Measurements from ENCODE around the gene DLG5.

Gene DLG5

GRCh38 chr10:77806511-77807157 lies 119.9 kb downstream of the DLG5 start:
- H3K27me3 ChIP-seq, result no peaks in the 10 kb centered on the region
- H3K27ac ChIP-seq, result no peak overlapping the region
- TF ChIP-seq Cebpa-rat (IDR thresholded peaks at IDR 0.05), result no peak
- H3K4me3 ChIP-seq, result no peak overlapping the region
- H4K20me1 ChIP-seq, result no peaks in the 10 kb centered on the region; the same call in 1 of the 2 replicates
- peaks cover 85% of the 10 kb centered on the region for H3K36me3 ChIP-seq
- H3K4me2 ChIP-seq, result no peak overlapping the region
- H3K9ac ChIP-seq, result no peak overlapping the region
- no peaks in the 10 kb centered on the region for H3K9me3 ChIP-seq
- peaks cover 5% of the 10 kb centered on the region for H3K4me1 ChIP-seq

GRCh38 chr10:77805676-77806075 lies 120.9 kb downstream of the DLG5 start:
- no peaks in the 10 kb centered on the region for H3K27me3 ChIP-seq
- H3K9ac ChIP-seq, result no peak overlapping the region
- no peak overlapping the region for H3K4me2 ChIP-seq
- TF ChIP-seq Cebpa-rat (IDR thresholded peaks at IDR 0.05), result no peak
- peaks cover 15% of the 10 kb centered on the region for H3K4me1 ChIP-seq
- H3K9me3 ChIP-seq, result no peaks in the 10 kb centered on the region
- no peak overlapping the region for H3K27ac ChIP-seq
- H3K36me3 ChIP-seq, result peaks cover 78% of the 10 kb centered on the region
- no peaks in the 10 kb centered on the region; the same call in 1 of the 2 replicates for H4K20me1 ChIP-seq
- no peak overlapping the region for H3K4me3 ChIP-seq

- Histone ChIP-seq H3K27ac (no peak overlapping the region), H3K4me1 (peaks cover 17% of the 10 kb centered on the region), H3K9ac (no peak overlapping the region), H4K20me1 (no peaks in the 10 kb centered on the region), H3K36me3 (peaks cover 78% of the 10 kb centered on the region), H3K27me3 (no peaks in the 10 kb centered on the region), H3K4me3 (no peak overlapping the region), H3K4me2 (no peak overlapping the region), H3K9me3 (no peaks in the 10 kb centered on the region)
- TF ChIP-seq Cebpa-rat (IDR thresholded peaks at IDR 0.05), result no peak
These were observed 122.2 kb downstream of the DLG5 start for GRCh38 chr10:77804371-77804770.

GRCh38 chr10:77801474-77802161 lies 124.9 kb downstream of the DLG5 start:
- peaks cover 17% of the 10 kb centered on the region for H3K4me1 ChIP-seq
- peak overlapping the region; percentile 41 for H3K4me2 ChIP-seq
- H3K9me3 ChIP-seq, result no peaks in the 10 kb centered on the region
- H3K27ac ChIP-seq, result no peak overlapping the region
- H3K4me3 ChIP-seq, result no peak overlapping the region
- H3K9ac ChIP-seq, result no peak overlapping the region
- TF ChIP-seq Cebpa-rat (IDR thresholded peaks at IDR 0.05), result no peak
- H3K27me3 ChIP-seq, result no peaks in the 10 kb centered on the region
- peaks cover 73% of the 10 kb centered on the region for H3K36me3 ChIP-seq
- no peaks in the 10 kb centered on the region for H4K20me1 ChIP-seq

GRCh38 chr10:77800738-77801266 lies 125.8 kb downstream of the DLG5 start:
- H3K4me2 ChIP-seq, result no peak overlapping the region
- no peaks in the 10 kb centered on the region for H3K27me3 ChIP-seq
- H3K27ac ChIP-seq, result no peak overlapping the region
- H3K4me1 ChIP-seq, result peaks cover 17% of the 10 kb centered on the region
- no peaks in the 10 kb centered on the region for H3K9me3 ChIP-seq
- H4K20me1 ChIP-seq, result no peaks in the 10 kb centered on the region
- H3K9ac ChIP-seq, result no peak overlapping the region
- H3K36me3 ChIP-seq, result peaks cover 74% of the 10 kb centered on the region
- H3K4me3 ChIP-seq, result no peak overlapping the region
- TF ChIP-seq Cebpa-rat (IDR thresholded peaks at IDR 0.05), result no peak

- Histone ChIP-seq H3K27ac (no peak overlapping the region), H3K4me3 (no peak overlapping the region), H3K9me3 (no peaks in the 10 kb centered on the region), H3K36me3 (peaks cover 74% of the 10 kb centered on the region), H3K9ac (no peak overlapping the region), H3K27me3 (no peaks in the 10 kb centered on the region), H3K4me2 (no peak overlapping the region), H3K4me1 (peaks cover 17% of the 10 kb centered on the region), H4K20me1 (no peaks in the 10 kb centered on the region)
- TF ChIP-seq Cebpa-rat (IDR thresholded peaks at IDR 0.05), result no peak
These were observed 126.2 kb downstream of the DLG5 start for GRCh38 chr10:77800320-77800719.

- peaks cover 17% of the 10 kb centered on the region for H3K4me1 ChIP-seq
- TF ChIP-seq Cebpa-rat (IDR thresholded peaks at IDR 0.05), result no peak
These were observed 127.2 kb downstream of the DLG5 start for GRCh38 chr10:77799352-77799751.

GRCh38 chr10:77798940-77799339 lies 127.6 kb downstream of the DLG5 start:
- Histone ChIP-seq H3K4me3 (no peak overlapping the region), H3K9ac (no peak overlapping the region), H3K4me2 (no peak overlapping the region), H3K27me3 (no peaks in the 10 kb centered on the region), H3K36me3 (peaks cover 74% of the 10 kb centered on the region), H3K27ac (no peak overlapping the region), H3K4me1 (peaks cover 17% of the 10 kb centered on the region), H4K20me1 (no peaks in the 10 kb centered on the region), H3K9me3 (no peaks in the 10 kb centered on the region)
- TF ChIP-seq Cebpa-rat (IDR thresholded peaks at IDR 0.05), result no peak

More at GRCh38 chr10:77799352-77799751, 127.2 kb downstream of the DLG5 start:
- no peak overlapping the region for H3K9ac ChIP-seq
- H3K27me3 ChIP-seq, result no peaks in the 10 kb centered on the region
- no peaks in the 10 kb centered on the region for H4K20me1 ChIP-seq
- no peak overlapping the region for H3K4me3 ChIP-seq
- no peak overlapping the region for H3K27ac ChIP-seq
- H3K36me3 ChIP-seq, result peaks cover 74% of the 10 kb centered on the region
- H3K4me2 ChIP-seq, result no peak overlapping the region
- no peaks in the 10 kb centered on the region for H3K9me3 ChIP-seq

GRCh38 chr10:77796311-77796915 lies 130.1 kb downstream of the DLG5 start:
- H3K4me3 ChIP-seq, result no peak overlapping the region
- peaks cover 88% of the 10 kb centered on the region for H3K36me3 ChIP-seq
- peaks cover 9% of the 10 kb centered on the region for H3K4me1 ChIP-seq
- H3K27ac ChIP-seq, result no peak overlapping the region
- H3K27me3 ChIP-seq, result no peaks in the 10 kb centered on the region
- H4K20me1 ChIP-seq, result no peaks in the 10 kb centered on the region
- H3K4me2 ChIP-seq, result no peak overlapping the region
- no peak overlapping the region for H3K9ac ChIP-seq
- H3K9me3 ChIP-seq, result no peaks in the 10 kb centered on the region
- no peak for TF ChIP-seq Cebpa-rat (IDR thresholded peaks at IDR 0.05)
